Measurements from ENCODE around the gene AUTS2.

Gene AUTS2

DNA sequence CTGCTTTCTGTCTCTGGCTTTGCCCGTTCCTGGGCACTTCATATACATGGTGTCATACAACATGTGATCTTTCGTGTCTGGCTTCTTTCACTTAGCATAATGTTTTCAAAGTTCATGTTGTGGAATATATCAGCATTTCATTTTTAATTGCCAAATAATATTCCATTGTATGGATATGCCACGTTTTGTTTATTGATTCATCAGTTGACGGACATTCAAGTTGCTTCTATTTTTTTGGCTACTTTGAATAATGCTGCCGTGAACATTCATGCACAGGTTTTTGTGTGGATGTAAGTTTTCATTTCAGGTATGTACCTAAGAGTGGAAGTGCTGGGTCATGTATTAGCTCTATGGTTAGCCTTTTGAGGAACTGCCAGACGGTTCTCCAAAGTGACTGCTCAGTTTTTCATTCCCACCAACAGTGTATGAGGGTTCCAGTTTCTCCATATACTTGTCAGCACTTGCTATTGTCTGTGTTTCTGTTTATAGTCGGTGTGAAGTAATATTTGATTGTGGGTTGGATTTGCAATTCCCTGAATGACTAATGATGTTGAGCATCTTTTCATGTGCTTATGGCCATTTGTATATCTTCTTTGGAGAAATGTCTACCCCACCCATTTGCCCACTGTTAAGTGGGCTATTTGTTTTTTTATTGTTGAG lies 1132.3 kb downstream of the AUTS2 start:
- H3K4me3 ChIP-seq (ENCODE audit: low read depth, low read length) = no peak overlapping the region
- TF ChIP-seq, protein P1, sequence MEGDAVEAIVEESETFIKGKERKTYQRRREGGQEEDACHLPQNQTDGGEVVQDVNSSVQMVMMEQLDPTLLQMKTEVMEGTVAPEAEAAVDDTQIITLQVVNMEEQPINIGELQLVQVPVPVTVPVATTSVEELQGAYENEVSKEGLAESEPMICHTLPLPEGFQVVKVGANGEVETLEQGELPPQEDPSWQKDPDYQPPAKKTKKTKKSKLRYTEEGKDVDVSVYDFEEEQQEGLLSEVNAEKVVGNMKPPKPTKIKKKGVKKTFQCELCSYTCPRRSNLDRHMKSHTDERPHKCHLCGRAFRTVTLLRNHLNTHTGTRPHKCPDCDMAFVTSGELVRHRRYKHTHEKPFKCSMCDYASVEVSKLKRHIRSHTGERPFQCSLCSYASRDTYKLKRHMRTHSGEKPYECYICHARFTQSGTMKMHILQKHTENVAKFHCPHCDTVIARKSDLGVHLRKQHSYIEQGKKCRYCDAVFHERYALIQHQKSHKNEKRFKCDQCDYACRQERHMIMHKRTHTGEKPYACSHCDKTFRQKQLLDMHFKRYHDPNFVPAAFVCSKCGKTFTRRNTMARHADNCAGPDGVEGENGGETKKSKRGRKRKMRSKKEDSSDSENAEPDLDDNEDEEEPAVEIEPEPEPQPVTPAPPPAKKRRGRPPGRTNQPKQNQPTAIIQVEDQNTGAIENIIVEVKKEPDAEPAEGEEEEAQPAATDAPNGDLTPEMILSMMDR (IDR thresholded peaks at IDR 0.05; ENCODE audit: low read depth, low read length) = no peak

- TF ChIP-seq, protein P1 (IDR thresholded peaks at IDR 0.05; ENCODE audit: low read depth, low read length) = no peak
- H3K4me3 ChIP-seq (ENCODE audit: low read depth, low read length) = no peak overlapping the region
Observed at GRCh38 chr7:70733090-70733489, 1134.8 kb downstream of the AUTS2 start.

- no peak overlapping the region for H3K4me3 ChIP-seq (ENCODE audit: low read depth, low read length)
- TF ChIP-seq, protein P1 (IDR thresholded peaks at IDR 0.05; ENCODE audit: low read depth, low read length) = no peak
Observed at GRCh38 chr7:70734411-70734810, 1136.1 kb downstream of the AUTS2 start.

- no peak overlapping the region for H3K4me3 ChIP-seq (ENCODE audit: low read depth, low read length)
Observed at GRCh38 chr7:70735313-70735712, 1137.0 kb downstream of the AUTS2 start.

GRCh38 chr7:70736715-70737460 lies 1138.6 kb downstream of the AUTS2 start:
- TF ChIP-seq, protein P1 (IDR thresholded peaks at IDR 0.05; ENCODE audit: low read depth, low read length) = no peak
- peak overlapping the region; percentile 49 for H3K4me3 ChIP-seq (ENCODE audit: low read depth, low read length)

More at GRCh38 chr7:70735313-70735712, 1137.0 kb downstream of the AUTS2 start:
- TF ChIP-seq, protein P1 (IDR thresholded peaks at IDR 0.05; ENCODE audit: low read depth, low read length) = no peak

DNA sequence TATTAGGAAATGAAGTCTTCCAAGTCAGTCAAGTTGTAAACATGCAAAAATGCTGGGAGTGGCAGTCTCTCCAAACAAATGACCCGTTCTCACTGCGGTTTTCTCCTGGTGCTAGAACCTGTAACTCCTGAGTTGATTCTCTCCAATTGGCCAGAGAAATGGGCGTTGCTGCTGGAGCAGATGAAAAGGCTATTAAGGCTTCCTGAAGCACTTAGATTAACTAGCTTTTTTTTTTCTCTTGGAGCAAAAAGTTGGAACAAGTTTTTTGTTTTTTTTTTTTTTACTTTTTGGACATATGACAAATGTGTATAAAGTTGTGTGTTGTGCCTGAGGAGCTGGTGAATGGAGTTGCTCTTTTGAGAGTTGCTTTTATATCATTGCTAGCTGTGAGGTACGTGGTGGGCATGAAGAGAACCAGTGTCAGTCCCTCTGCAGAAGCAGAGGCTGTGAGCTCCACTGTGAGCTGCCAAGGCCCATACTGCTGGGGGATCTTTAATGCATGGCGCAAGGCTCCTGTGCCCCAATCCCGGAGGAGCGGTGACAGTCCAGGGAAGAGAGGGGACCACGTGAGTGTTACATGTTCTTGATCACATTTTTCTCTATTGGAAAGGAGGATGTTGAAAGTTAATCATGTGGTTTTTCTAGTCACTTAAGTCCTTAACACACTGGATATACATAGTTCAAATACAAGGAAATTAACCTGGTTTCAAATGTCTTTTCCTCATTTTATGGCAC lies 1140.0 kb downstream of the AUTS2 start:
- TF ChIP-seq, protein P1 (IDR thresholded peaks at IDR 0.05; ENCODE audit: low read depth, low read length) = no peak
- H3K4me3 ChIP-seq (ENCODE audit: low read depth, low read length) = no peak overlapping the region
